Keratinocyte (primary cell): ENCODE measurements around the gene ERI3. TPM values are rescaled to one million over a fixed set of nuclear protein-coding genes. Genes with fewer than 3 reads are reported as not detected.

Experiments used
- DNase-seq: peaks from one replicate; pipeline ENCODE4 v3.0.0-alpha.2; 2011; ENCODE audit warnings: low read depth, missing footprints, low spot score
- FAIRE-seq: peaks from 2 replicates; lab custom pipeline; 2011; peaks lifted over from hg19 to GRCh38; lab: Jason Lieb, UNC
- H2AFZ ChIP-seq: 2 replicates; pipeline ENCODE4 v1.6.0; 2012; ENCODE audit warnings: low read length, control low read depth, inconsistent platforms; ENCODE audit not compliant: control insufficient read depth
- H3K27ac ChIP-seq: 2 replicates; pipeline ENCODE4 v1.5.1; 2011; ENCODE audit warnings: low read length; ENCODE audit not compliant: control insufficient read depth, insufficient read depth
- H3K27me3 ChIP-seq: 3 replicates; pipeline ENCODE4 v1.6.0; 2011; ENCODE audit warnings: low read length; ENCODE audit not compliant: control insufficient read depth, insufficient read depth; ENCODE audit errors: extremely low read depth
- H3K36me3 ChIP-seq, 2 experiments: 2 replicates in 1 of 2; 3 replicates in 1 of 2; pipeline ENCODE4 v1.5.1; 2011; ENCODE audit warnings: low read length in 2 of 2, mild to moderate bottlenecking in 1 of 2; ENCODE audit not compliant: control insufficient read depth in 2 of 2, insufficient read depth in 2 of 2; ENCODE audit errors: extremely low read depth in 1 of 2
- H3K4me1 ChIP-seq: 3 replicates; pipeline ENCODE4 v1.5.1; 2011; ENCODE audit warnings: low read length; ENCODE audit not compliant: control insufficient read depth, insufficient read depth; ENCODE audit errors: extremely low read depth
- H3K4me2 ChIP-seq: 3 replicates; pipeline ENCODE4 v1.6.0; 2011; ENCODE audit warnings: low read depth, low read length; ENCODE audit not compliant: control insufficient read depth, insufficient read depth; ENCODE audit errors: extremely low read depth
- H3K4me3 ChIP-seq, 3 experiments: fragments of 200-600 bp in 1 of 3; sonication (generic) in 1 of 3; 2 replicates in 2 of 3; 3 replicates in 1 of 3; pipeline ENCODE4 v1.5.1; 2011 to 2016; ENCODE audit warnings: low read length in 3 of 3, mild to moderate bottlenecking in 3 of 3, control low read depth in 2 of 3, inconsistent platforms in 1 of 3, low read depth in 1 of 3, mixed read lengths in 1 of 3, mixed run types in 1 of 3, moderate library complexity in 1 of 3; ENCODE audit not compliant: control insufficient read depth in 2 of 3, insufficient read depth in 2 of 3; ENCODE audit errors: extremely low read depth in 1 of 3
- H3K79me2 ChIP-seq: 2 replicates; pipeline ENCODE4 v1.6.0; 2012; ENCODE audit warnings: low read length; ENCODE audit not compliant: control insufficient read depth, insufficient read depth
- H3K9ac ChIP-seq: 3 replicates; pipeline ENCODE4 v1.6.0; 2011; ENCODE audit warnings: low read length; ENCODE audit not compliant: control insufficient read depth, insufficient read depth; ENCODE audit errors: extremely low read depth
- H3K9me1 ChIP-seq: 3 replicates; pipeline ENCODE4 v1.6.0; 2011; ENCODE audit warnings: low read length; ENCODE audit not compliant: control insufficient read depth, insufficient read depth; ENCODE audit errors: extremely low read depth
- H3K9me3 ChIP-seq: 2 replicates; pipeline ENCODE4 v1.5.1; 2012; ENCODE audit warnings: low read depth, low read length; ENCODE audit not compliant: control insufficient read depth
- H4K20me1 ChIP-seq: 3 replicates; pipeline ENCODE4 v1.6.0; 2011; ENCODE audit warnings: low read length; ENCODE audit not compliant: control insufficient read depth, insufficient read depth; ENCODE audit errors: extremely low read depth
- EZH2 ChIP-seq: IDR thresholded peaks from one replicate; pipeline ENCODE4 v1.6.1; 2012; ENCODE audit warnings: inconsistent platforms, mild to moderate bottlenecking, low read length, moderate library complexity
- dilution Hi-C: fragments of 300-500 bp; cut with MboI; formaldehyde crosslinking; loops from one replicate; pipeline ENCODE4 v1.7.0; 2020; ENCODE audit warnings: low sequenced_read_pairs; ENCODE audit not compliant: extremely low pct_ligation_motif_present
- polyA plus RNA-seq, 5 experiments: library from polyadenylated mRNA; depleted of rRNA in 3 of 5; stranded (reverse) in 3 of 5; stranded (forward) in 1 of 5; unstranded in 1 of 5; fragments of >200 nt; gene quantifications; 1 replicate in 1 of 5; 2 replicates in 3 of 5; 3 replicates in 1 of 5; pipeline versions ENCODE4 v1.2.1 to v1.2.3, GENCODE V29; 2011 to 2012; ENCODE audit warnings: missing spikeins in 2 of 5, low read depth in 1 of 5, low replicate concordance in 1 of 5
- TF ChIP-seq, protein P1 (sequence below), 3 experiments: IDR thresholded peaks in 1 of 3; conservative IDR thresholded peaks in 1 of 3; optimal IDR thresholded peaks in 1 of 3; 2 replicates in 2 of 3; 3 replicates in 1 of 3; pipeline versions ENCODE3 to v1.5.1; 2011; ENCODE audit warnings: low read length in 3 of 3, mild to moderate bottlenecking in 3 of 3, moderate library complexity in 2 of 3, control low read depth in 1 of 3, inconsistent platforms in 1 of 3; ENCODE audit not compliant: insufficient read depth in 2 of 3; ENCODE audit errors: extremely low read depth in 1 of 3

Gene ERI3
- polyA plus RNA-seq, 1 donor (not counting 4 experiments of a cell fraction or from before 2014, with no cell fraction given): 43.7 TPM

DNA sequence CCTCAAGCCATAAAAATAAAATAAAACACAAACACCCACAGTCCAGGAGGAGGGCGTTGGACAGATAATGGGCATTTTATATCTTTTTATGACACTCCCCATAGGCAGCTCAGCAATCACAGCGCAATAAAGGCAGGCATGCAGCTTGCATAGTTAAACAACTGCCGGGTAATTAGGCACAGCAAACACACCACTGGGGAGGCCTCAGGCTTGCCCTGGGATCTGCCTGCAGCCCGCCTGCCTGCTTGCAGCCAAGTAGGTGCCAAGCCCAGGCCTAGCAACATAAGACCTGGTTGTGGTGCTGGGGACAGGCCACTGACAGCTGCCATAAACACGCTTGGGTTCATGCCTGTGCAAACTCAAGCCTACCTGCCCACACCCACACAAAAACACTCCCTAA lies 87.6 kb downstream of the ERI3 start:
- Histone ChIP-seq H3K27me3 (no peaks in the 10 kb centered on the region), H3K9me1 (no peaks in the 10 kb centered on the region), H3K36me3 (no peaks in the 10 kb centered on the region), H3K27ac (no peak overlapping the region), H3K9ac (no peak overlapping the region), H3K4me2 (no peak overlapping the region), H3K79me2 (no peaks in the 10 kb centered on the region), H4K20me1 (no peaks in the 10 kb centered on the region), H3K4me1 (no peaks in the 10 kb centered on the region), H3K4me3 (no peak overlapping the region), H3K9me3 (no peaks in the 10 kb centered on the region), H2AFZ (no peak overlapping the region)
- TF ChIP-seq, protein P1, sequence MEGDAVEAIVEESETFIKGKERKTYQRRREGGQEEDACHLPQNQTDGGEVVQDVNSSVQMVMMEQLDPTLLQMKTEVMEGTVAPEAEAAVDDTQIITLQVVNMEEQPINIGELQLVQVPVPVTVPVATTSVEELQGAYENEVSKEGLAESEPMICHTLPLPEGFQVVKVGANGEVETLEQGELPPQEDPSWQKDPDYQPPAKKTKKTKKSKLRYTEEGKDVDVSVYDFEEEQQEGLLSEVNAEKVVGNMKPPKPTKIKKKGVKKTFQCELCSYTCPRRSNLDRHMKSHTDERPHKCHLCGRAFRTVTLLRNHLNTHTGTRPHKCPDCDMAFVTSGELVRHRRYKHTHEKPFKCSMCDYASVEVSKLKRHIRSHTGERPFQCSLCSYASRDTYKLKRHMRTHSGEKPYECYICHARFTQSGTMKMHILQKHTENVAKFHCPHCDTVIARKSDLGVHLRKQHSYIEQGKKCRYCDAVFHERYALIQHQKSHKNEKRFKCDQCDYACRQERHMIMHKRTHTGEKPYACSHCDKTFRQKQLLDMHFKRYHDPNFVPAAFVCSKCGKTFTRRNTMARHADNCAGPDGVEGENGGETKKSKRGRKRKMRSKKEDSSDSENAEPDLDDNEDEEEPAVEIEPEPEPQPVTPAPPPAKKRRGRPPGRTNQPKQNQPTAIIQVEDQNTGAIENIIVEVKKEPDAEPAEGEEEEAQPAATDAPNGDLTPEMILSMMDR (optimal IDR thresholded peaks at IDR 0.05 in 1 of 3, IDR thresholded peaks at IDR 0.05 in 1 of 3, conservative IDR thresholded peaks at IDR 0.05 in 1 of 3; ENCODE audit: extremely low read depth in 1 of 3, insufficient read depth in 2 of 3, low read length in 3 of 3): no peak
- TF ChIP-seq EZH2: no peak
- DNase-seq (no peak), FAIRE-seq (no peak)
- dilution Hi-C loops: no loop called here

DNA sequence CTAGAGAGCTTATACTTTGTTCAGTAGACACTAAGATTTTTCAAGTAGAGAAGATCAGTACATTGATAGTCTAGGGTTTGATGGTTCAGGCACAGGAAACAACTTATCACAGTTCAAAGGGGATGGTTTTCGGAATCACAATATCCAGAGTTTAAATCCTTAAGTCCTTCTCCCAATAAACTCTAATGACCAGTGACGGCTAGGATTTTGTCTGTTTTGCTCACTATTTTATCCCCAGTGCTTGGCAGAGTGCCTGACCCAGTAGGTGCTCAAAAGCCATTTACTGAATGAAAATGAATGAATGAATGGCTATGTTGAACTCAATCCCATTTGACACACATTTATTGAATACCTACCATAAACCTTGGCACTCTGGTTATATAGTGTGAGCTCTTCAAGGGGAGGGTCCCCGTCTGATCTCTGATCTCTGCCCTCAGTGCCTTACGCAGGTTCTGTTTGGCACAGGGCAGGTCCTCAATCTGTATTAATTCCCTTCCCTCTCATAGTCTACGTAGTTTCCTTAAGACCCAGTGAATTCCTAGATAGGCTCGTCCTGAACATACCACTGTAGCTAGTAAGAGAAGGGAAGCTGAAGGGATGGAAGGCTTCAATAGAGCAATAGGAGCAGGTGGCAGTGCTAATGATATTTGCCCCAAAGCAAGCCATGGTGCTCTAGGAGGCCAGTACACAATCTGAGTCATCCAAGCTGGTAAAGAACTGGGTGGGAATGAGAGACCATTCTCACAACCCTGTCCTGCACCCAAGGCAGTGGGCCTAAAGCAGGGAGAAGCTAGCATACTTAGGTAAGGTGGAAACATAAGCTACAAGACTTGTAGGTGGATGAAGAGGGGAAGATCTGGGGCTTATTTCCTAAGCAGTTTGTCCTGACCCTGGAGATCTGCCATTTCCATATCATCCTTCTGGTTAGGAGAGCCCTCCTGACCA lies 88.4 kb downstream of the ERI3 start:
- Histone ChIP-seq H3K27me3 (no peaks in the 10 kb centered on the region), H3K4me1 (peaks cover 7% of the 10 kb centered on the region), H3K9me3 (no peaks in the 10 kb centered on the region), H3K27ac (no peak overlapping the region), H2AFZ (no peak overlapping the region), H3K79me2 (no peaks in the 10 kb centered on the region), H4K20me1 (no peaks in the 10 kb centered on the region), H3K9ac (no peak overlapping the region), H3K4me3 (no peak overlapping the region), H3K4me2 (no peak overlapping the region), H3K9me1 (no peaks in the 10 kb centered on the region), H3K36me3 (no peaks in the 10 kb centered on the region)
- dilution Hi-C loops: no loop called here
- TF ChIP-seq, protein P1 (optimal IDR thresholded peaks at IDR 0.05 in 1 of 3, IDR thresholded peaks at IDR 0.05 in 1 of 3, conservative IDR thresholded peaks at IDR 0.05 in 1 of 3; ENCODE audit: extremely low read depth in 1 of 3, insufficient read depth in 2 of 3, low read length in 3 of 3): no peak
- no peak for TF ChIP-seq EZH2
- DNase-seq: no peak
- no peak for FAIRE-seq
